ENCODE data around the gene APOB. TPM values are rescaled to one million over a fixed set of nuclear protein-coding genes. Genes with fewer than 3 reads are reported as not detected.

APOB gene
- total and polyA plus RNA-seq, 2 of the 13 experiments (the other 11 are each of a cell fraction or from before 2014, with no cell fraction given), result 1,569 to 2,515 TPM

- TF ChIP-seq RNF219 (CRISPR knock-in tag; IDR thresholded peaks at IDR 0.05) (0 out of 2 replicates have a peak, but pooled peaks have one; percentile 27), MTF1 (CRISPR knock-in tag; IDR thresholded peaks at IDR 0.05) (no peak), ZFY (CRISPR knock-in tag; IDR thresholded peaks at IDR 0.05) (no peak; the same call in 1 of the 2 replicates), ZSCAN25 (CRISPR knock-in tag; IDR thresholded peaks at IDR 0.05) (no peak), ZNF180 (CRISPR knock-in tag; IDR thresholded peaks at IDR 0.05; ENCODE audit: borderline replicate concordance, low read depth) (no peak), ZNF564 (CRISPR knock-in tag; IDR thresholded peaks at IDR 0.05) (0 out of 2 replicates have a peak, but pooled peaks have one; percentile 10), ZFX (CRISPR knock-in tag; IDR thresholded peaks at IDR 0.05; ENCODE audit: low read depth) (no peak), RFX5 (IDR thresholded peaks at IDR 0.05; ENCODE audit: low read depth, low read length) (no peak), JARID2 (CRISPR knock-in tag; IDR thresholded peaks at IDR 0.05; ENCODE audit: insufficient replicate concordance) (no peak), SNAPC2 (CRISPR knock-in tag; IDR thresholded peaks at IDR 0.05) (0 out of 2 replicates have a peak, but pooled peaks have one; percentile 56), ZNF337 (CRISPR knock-in tag; IDR thresholded peaks at IDR 0.05; ENCODE audit: borderline replicate concordance, low read depth) (no peak), GATAD2A (CRISPR knock-in tag; IDR thresholded peaks at IDR 0.05) (no peak), ZNF577 (CRISPR knock-in tag; IDR thresholded peaks at IDR 0.05; ENCODE audit: borderline replicate concordance, low read depth) (no peak), ZNF335 (CRISPR knock-in tag; IDR thresholded peaks at IDR 0.05) (no peak), RBFOX2 (IDR thresholded peaks at IDR 0.05; ENCODE audit: low read depth, low read length) (peak; percentile 85), ZUFSP (CRISPR knock-in tag; IDR thresholded peaks at IDR 0.05; ENCODE audit: borderline replicate concordance) (no peak), NONO (IDR thresholded peaks at IDR 0.05) (no peak), NONO (CRISPR knock-in tag; conservative IDR thresholded peaks at IDR 0.05) (no peak), MTA1 (CRISPR knock-in tag; IDR thresholded peaks at IDR 0.05; ENCODE audit: borderline replicate concordance) (no peak), CBX1 (IDR thresholded peaks at IDR 0.05; ENCODE audit: low read depth) (no peak), ZNF431 (CRISPR knock-in tag; IDR thresholded peaks at IDR 0.05; ENCODE audit: borderline replicate concordance, low read depth) (no peak), TRAFD1 (CRISPR knock-in tag; IDR thresholded peaks at IDR 0.05; ENCODE audit: borderline replicate concordance) (no peak), ZNF326 (CRISPR knock-in tag; IDR thresholded peaks at IDR 0.05; ENCODE audit: borderline replicate concordance) (no peak), ZC3H4 (CRISPR knock-in tag; IDR thresholded peaks at IDR 0.05; ENCODE audit: borderline replicate concordance) (no peak), ZNF614 (CRISPR knock-in tag; IDR thresholded peaks at IDR 0.05; ENCODE audit: borderline replicate concordance) (no peak), JUND (CRISPR knock-in tag; IDR thresholded peaks at IDR 0.05) (no peak), NFATC3 (CRISPR knock-in tag; IDR thresholded peaks at IDR 0.05) (0 out of 2 replicates have a peak, but pooled peaks have one; percentile 12), ZNF775 (CRISPR knock-in tag; IDR thresholded peaks at IDR 0.05; ENCODE audit: borderline replicate concordance) (no peak; the same call in 1 of the 2 replicates)
Measured at GRCh38 chr2:21041462-21041861, 2.4 kb downstream of the APOB start (continued).

Data from HepG2 (cell line).